ENCODE results near the gene FRMD4B.

GRCh38 chr3:69313251-69313650, 72.6 kb downstream of the FRMD4B start:
- TF ChIP-seq POLR2A (IDR thresholded peaks at IDR 0.05; ENCODE audit: low read depth, low read length) (no peak), POLR2AphosphoS5 (IDR thresholded peaks at IDR 0.05; ENCODE audit: low read depth, low read length) (no peak)
